GM12892 (cell line): ENCODE measurements around the gene LRMDA.

Experiments used
- POLR2A ChIP-seq: IDR thresholded peaks from 2 replicates; pipeline ENCODE4 v1.6.1; 2011; ENCODE audit warnings: low read depth, low read length, control low read depth
- TAF1 ChIP-seq: IDR thresholded peaks from 2 replicates; pipeline ENCODE4 v1.6.1; 2011; ENCODE audit warnings: low read depth, mild to moderate bottlenecking, control low read depth, low read length, borderline replicate concordance

GRCh38 chr10:76026176-76026771 lies 594.9 kb downstream of the LRMDA start:
- TF ChIP-seq TAF1: no peak
- no peak for TF ChIP-seq POLR2A
